Suprapubic skin (tissue), 3 donors: Measurements from ENCODE around the gene SHKBP1.

Source experiments
- CTCF ChIP-seq, 2 donors: fragments of 200-600 bp in 1 of 2; fragments of 450-650 bp in 1 of 2; sonication (generic) in 1 of 2; IDR thresholded peaks; one replicate each; pipeline ENCODE4 v1.5.1; 2016 to 2019; ENCODE audit warnings: antibody characterized with exemption in 2 of 2, mild to moderate bottlenecking in 1 of 2, moderate library complexity in 1 of 2
- EP300 ChIP-seq: sonication (generic); formaldehyde crosslinking; IDR thresholded peaks from one replicate; pipeline ENCODE4 v1.6.1; 2017; ENCODE audit warnings: antibody characterized with exemption
- POLR2A ChIP-seq, 2 donors: fragments of 450-650 bp; IDR thresholded peaks; one replicate each; pipeline ENCODE4 v1.6.1; 2017; ENCODE audit warnings: antibody characterized with exemption in 2 of 2, mild to moderate bottlenecking in 2 of 2, moderate library complexity in 2 of 2

GRCh38 chr19:40534148-40534547 is 42.5 kb upstream of the SHKBP1 start:
- TF ChIP-seq POLR2A (IDR thresholded peaks at IDR 0.05) (no peak), CTCF (IDR thresholded peaks at IDR 0.05) (no peak), EP300 (no peak)
